ENCODE data around the gene CSE1L.
"Not testable (repeated sequence)": the region's sequence is repeated elsewhere in the genome, so short reads cannot be mapped to it uniquely, and the experiment has no call there.

CSE1L gene, protein sequence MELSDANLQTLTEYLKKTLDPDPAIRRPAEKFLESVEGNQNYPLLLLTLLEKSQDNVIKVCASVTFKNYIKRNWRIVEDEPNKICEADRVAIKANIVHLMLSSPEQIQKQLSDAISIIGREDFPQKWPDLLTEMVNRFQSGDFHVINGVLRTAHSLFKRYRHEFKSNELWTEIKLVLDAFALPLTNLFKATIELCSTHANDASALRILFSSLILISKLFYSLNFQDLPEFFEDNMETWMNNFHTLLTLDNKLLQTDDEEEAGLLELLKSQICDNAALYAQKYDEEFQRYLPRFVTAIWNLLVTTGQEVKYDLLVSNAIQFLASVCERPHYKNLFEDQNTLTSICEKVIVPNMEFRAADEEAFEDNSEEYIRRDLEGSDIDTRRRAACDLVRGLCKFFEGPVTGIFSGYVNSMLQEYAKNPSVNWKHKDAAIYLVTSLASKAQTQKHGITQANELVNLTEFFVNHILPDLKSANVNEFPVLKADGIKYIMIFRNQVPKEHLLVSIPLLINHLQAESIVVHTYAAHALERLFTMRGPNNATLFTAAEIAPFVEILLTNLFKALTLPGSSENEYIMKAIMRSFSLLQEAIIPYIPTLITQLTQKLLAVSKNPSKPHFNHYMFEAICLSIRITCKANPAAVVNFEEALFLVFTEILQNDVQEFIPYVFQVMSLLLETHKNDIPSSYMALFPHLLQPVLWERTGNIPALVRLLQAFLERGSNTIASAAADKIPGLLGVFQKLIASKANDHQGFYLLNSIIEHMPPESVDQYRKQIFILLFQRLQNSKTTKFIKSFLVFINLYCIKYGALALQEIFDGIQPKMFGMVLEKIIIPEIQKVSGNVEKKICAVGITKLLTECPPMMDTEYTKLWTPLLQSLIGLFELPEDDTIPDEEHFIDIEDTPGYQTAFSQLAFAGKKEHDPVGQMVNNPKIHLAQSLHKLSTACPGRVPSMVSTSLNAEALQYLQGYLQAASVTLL

DNA sequence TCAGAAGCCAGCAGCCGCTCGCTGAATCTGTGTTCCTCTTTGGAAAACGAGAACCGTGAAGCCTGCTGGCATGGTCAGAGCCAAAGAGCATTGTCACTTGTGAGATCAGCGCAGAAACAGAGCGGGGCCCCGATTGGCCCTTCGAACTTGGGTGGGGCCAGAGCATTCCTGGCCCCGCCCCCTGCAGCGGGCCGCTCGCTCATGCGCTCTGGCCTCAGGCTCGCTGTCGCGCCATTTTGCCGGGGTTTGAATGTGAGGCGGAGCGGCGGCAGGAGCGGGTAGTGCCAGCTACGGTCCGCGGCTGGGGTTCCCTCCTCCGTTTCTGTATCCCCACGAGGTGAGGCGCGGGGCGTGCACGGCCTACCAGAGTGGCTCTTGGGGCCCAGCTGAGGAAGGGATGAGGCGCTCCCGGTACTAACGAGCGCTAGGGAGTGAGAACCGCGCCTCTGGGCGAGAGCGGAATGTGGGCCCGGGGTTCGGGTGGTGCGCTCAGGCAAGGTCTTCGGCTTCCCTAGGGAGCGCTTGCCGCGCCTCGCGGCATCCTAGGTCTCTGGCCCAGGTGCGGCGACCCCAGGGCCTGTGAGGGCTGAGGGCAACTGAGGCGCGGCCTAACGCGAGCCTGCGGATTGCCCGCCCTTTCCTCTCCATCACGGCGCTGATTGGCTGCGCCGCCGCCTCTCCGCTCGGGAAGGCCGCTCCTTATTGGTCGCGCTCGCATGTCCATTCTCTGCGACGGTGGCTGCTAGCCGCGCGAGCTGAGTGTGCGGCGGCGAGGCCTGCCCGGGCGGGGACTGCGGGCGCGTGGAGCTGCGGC lies at the start of gene CSE1L:
Gene CSE1L, plus strand, starts transcription at position 226 of the 814 bp plus-strand sequence. CDS start 12,152 bp downstream, outside the sequence.
- Histone ChIP-seq H3K27me3 (replicated peaks; ENCODE audit: control insufficient read depth, insufficient read depth, low read length) (no peaks in the 10 kb centered on the region), H3K9ac (ENCODE audit: low read length) (peak within 1 kb of the TSS; percentile 89), H3K4me3 (ENCODE audit: low read length) (peak within 1 kb of the TSS; percentile 99), H3K36me3 (ENCODE audit: control insufficient read depth, insufficient read depth, low read length, severe bottlenecking) (no peaks in the 10 kb centered on the region), H3K9me3 (ENCODE audit: control insufficient read depth, low read length) (no peaks in the 10 kb centered on the region), H3K4me1 (ENCODE audit: control insufficient read depth, insufficient read depth, low read length) (peaks cover 16% of the 10 kb centered on the region)
- DNase-seq (ENCODE audit: low read depth) = peak; percentile 98

DNA sequence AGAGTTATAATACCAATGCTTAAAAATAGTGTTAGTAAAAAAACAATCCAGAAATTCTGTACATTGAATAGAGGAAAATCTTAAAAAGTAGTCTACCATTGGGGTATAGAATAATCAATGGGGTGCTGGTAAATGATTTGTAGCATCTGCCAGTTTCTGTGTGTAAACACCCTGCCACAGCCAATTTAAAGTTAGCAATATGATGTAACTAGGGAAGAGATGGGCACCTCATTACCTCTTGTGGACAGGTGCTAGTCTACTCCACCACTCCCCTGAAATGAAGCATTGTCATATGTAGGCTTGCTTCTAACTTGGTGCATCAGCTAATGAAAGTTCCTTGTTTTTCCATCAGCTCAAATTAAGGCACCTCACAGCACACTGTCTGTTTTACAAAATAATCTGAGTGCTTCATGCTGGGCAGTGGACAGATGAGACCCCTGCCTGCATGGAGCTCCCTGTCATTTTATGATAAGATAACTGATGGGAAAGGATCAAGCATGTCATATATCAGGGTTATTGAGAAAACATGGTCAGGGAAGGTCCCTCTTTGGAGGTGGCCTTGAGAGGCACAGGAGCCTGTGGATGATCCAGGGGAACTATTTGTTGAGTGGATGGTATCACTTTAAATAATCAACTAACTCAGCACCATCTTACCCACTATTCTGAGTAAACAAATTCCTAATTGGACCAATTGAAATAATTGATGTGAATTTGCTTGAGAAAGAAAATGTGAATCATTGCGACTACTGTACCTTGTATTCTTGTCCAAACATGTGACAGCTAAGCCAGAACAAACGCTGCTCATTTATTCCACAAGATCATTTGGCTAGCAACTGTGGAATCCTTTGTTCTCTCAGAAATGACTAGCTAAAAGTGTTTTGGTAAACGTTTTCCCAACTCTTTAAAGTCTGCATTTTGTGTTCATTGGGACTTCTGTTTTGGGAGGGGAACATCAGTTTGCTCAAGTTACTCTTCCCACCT lies 45.9 kb upstream of the CSE1L start:
- Histone ChIP-seq H3K4me3 (ENCODE audit: low read length) (no peak overlapping the region), H3K9me3 (ENCODE audit: control insufficient read depth, low read length) (no peaks in the 10 kb centered on the region), H3K27me3 (replicated peaks; ENCODE audit: control insufficient read depth, insufficient read depth, low read length) (no peaks in the 10 kb centered on the region), H3K4me1 (ENCODE audit: control insufficient read depth, insufficient read depth, low read length) (no peaks in the 10 kb centered on the region), H3K36me3 (ENCODE audit: control insufficient read depth, insufficient read depth, low read length, severe bottlenecking) (peaks cover 74% of the 10 kb centered on the region), H3K9ac (ENCODE audit: low read length) (no peak overlapping the region)
- DNase-seq (ENCODE audit: low read depth) = no peak

DNA sequence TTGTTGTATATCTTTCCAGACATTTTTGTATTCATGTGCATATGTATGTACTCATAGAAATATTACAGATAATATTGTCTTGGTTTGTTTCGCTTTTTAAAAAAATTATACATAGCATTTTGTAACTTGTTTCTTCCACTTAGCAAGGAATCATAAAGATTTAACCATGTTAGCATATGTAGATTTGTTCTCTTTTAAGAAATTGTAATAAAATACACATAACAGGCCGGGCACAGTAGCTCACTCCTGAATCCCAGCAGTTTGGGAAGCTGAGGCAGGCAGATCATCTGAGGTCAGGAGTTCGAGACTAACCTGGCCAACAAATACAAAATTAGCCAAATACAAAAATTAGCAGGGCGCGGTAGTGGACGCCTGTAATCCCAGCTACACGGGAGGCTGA lies 44.4 kb upstream of the CSE1L start:
- Histone ChIP-seq H3K36me3 (ENCODE audit: control insufficient read depth, insufficient read depth, low read length, severe bottlenecking) (peaks cover 70% of the 10 kb centered on the region), H3K27me3 (replicated peaks; ENCODE audit: control insufficient read depth, insufficient read depth, low read length) (no peaks in the 10 kb centered on the region), H3K9me3 (ENCODE audit: control insufficient read depth, low read length) (no peaks in the 10 kb centered on the region), H3K9ac (ENCODE audit: low read length) (no peak overlapping the region), H3K4me3 (ENCODE audit: low read length) (no peak overlapping the region), H3K4me1 (ENCODE audit: control insufficient read depth, insufficient read depth, low read length) (no peaks in the 10 kb centered on the region)
- DNase-seq (ENCODE audit: low read depth) = no peak

DNA sequence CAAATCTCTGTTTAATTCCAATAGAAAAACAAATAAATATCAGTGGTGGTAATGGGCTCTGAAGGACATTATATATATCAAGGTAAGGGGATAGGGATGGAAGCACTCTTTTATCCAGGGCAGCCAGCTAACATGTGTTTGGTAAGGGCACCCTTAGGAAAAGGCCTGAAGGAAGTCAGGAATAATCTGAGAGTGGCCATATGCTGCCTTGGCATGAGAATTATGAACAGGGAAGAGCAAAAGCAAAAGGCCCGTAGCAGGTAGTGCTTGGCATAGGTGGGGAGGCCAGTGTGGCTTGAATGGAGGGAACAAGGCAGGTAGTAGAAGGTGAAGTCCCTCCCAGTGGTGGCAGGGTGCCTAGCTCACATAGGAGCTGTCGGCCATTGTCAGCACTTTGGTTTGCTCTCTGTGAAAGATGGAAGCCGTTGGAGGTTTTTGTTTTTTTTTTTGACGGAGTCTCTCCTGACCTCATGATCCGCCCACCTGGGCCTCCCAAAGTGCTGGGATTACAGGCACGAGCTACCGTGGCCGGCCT lies 39.6 kb upstream of the CSE1L start:
- Histone ChIP-seq H3K36me3 (ENCODE audit: control insufficient read depth, insufficient read depth, low read length, severe bottlenecking) (peaks cover 67% of the 10 kb centered on the region), H3K27me3 (replicated peaks; ENCODE audit: control insufficient read depth, insufficient read depth, low read length) (no peaks in the 10 kb centered on the region), H3K4me1 (ENCODE audit: control insufficient read depth, insufficient read depth, low read length) (no peaks in the 10 kb centered on the region), H3K9ac (ENCODE audit: low read length) (no peak overlapping the region), H3K9me3 (ENCODE audit: control insufficient read depth, low read length) (no peaks in the 10 kb centered on the region), H3K4me3 (ENCODE audit: low read length) (no peak overlapping the region)
- DNase-seq (ENCODE audit: low read depth) = no peak

DNA sequence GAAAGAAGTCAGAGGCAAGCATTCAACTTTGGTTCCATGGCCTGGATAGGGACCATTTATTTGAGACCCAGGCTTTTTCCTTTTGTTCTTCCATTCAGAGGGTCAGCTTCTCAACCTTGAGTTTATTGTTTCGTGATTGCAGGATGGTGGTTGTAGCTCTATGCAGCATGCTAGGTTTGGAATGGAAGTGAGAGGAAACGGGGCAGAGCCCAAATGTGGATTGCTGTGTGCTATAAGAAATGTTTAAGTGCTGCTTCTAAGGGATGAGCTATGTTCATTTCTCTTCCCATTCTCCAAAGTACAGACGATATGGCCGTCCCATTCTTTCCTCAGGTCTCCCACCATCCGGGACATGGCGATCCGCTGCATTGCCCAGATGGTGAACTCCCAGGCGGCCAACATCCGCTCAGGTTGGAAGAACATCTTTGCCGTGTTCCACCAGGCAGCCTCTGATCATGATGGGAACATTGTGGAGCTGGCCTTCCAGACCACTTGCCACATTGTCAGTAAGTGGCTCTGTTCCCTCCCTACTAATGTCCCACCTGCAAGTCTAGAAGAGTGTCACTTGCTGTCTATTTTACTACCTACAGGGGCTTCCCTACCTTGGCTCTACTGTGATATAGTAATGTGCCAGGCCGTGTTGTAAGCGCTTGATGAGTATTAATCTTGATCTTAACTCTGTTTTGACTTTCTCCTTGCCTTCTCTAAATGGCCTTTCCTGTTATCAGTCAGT lies 36.0 kb upstream of the CSE1L start:
- Histone ChIP-seq H3K4me1 (ENCODE audit: control insufficient read depth, insufficient read depth, low read length) (no peaks in the 10 kb centered on the region), H3K9ac (ENCODE audit: low read length) (no peak overlapping the region), H3K4me3 (ENCODE audit: low read length) (no peak overlapping the region), H3K27me3 (replicated peaks; ENCODE audit: control insufficient read depth, insufficient read depth, low read length) (no peaks in the 10 kb centered on the region), H3K9me3 (ENCODE audit: control insufficient read depth, low read length) (no peaks in the 10 kb centered on the region), H3K36me3 (ENCODE audit: control insufficient read depth, insufficient read depth, low read length, severe bottlenecking) (peaks cover 91% of the 10 kb centered on the region)
- no peak for DNase-seq (ENCODE audit: low read depth)

DNA sequence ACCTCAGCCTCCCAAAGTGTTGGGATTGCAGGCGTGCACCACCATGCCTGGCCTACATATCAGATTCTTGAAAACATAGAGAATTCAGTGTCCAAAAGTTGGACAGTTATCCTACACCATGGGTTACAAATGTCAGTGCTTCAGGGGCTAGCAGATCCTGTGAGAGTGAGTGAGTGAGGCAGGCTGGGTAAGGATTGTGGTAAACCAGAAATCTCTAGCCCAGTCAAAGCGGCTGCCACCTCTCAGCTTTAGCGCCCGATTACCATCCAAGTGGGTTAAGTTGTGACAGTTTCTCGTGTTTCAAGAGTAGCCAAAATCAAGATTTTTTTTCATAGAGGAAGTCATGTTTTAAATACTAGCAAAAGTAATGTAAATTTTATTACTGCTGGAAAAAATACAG lies 21.9 kb upstream of the CSE1L start:
- no peak overlapping the region for H3K9ac ChIP-seq (ENCODE audit: low read length)
- DNase-seq (ENCODE audit: low read depth) = no peak
- H3K36me3 ChIP-seq (ENCODE audit: control insufficient read depth, insufficient read depth, low read length, severe bottlenecking) = peaks cover 81% of the 10 kb centered on the region
- H3K4me3 ChIP-seq (ENCODE audit: low read length) = no peak overlapping the region
- no peaks in the 10 kb centered on the region for H3K9me3 ChIP-seq (ENCODE audit: control insufficient read depth, low read length)
- no peaks in the 10 kb centered on the region for H3K27me3 ChIP-seq (replicated peaks; ENCODE audit: control insufficient read depth, insufficient read depth, low read length)
- H3K4me1 ChIP-seq (ENCODE audit: control insufficient read depth, insufficient read depth, low read length) = peaks cover 9% of the 10 kb centered on the region

DNA sequence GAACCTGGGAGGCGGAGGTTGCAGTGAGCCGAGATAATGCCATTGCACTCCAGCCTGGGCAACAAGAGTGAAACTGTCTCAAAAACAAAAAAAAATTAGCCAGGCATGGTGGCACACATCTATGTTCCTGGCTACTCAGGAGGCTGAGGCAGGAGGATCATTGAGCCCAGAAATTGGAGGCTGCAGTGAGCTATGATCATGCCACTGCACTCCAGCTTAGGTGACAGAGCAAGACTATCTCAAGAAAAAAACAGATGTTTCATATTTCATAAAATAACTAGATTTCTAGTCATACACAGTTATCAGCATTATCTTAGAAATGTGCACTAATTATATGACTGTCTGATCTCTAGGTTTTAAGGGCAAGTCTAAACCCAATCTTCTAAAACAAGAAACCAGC lies 17.9 kb upstream of the CSE1L start:
- Histone ChIP-seq H3K4me1 (ENCODE audit: control insufficient read depth, insufficient read depth, low read length) (peaks cover 10% of the 10 kb centered on the region), H3K36me3 (ENCODE audit: control insufficient read depth, insufficient read depth, low read length, severe bottlenecking) (peaks cover 72% of the 10 kb centered on the region)
- H3K9ac ChIP-seq (ENCODE audit: low read length); DNase-seq (ENCODE audit: low read depth); H3K27me3 ChIP-seq (replicated peaks; ENCODE audit: control insufficient read depth, insufficient read depth, low read length); H3K9me3 ChIP-seq (ENCODE audit: control insufficient read depth, low read length); H3K4me3 ChIP-seq (ENCODE audit: low read length): not testable (repeated sequence)

DNA sequence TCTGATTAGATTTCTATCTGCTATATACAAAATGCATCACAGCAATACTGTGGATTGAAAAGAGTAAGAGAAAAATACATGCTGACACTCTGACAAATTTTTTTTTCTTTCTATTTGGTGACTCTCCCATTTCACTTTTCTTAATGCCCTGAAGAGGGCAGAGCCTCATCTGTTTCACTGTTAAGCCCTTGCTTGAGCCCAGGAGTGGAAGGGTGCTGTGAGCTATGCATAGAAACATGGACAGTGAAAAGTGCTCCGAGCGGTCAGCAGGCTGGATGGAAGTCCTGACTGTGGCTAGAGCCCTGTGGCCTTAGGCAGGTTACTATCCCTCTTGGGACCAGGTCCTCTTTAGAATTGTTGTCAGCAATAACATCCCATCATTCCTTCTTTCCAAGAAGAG lies 17.4 kb upstream of the CSE1L start:
- peak; percentile 36 for DNase-seq (ENCODE audit: low read depth)
- H3K9me3 ChIP-seq (ENCODE audit: control insufficient read depth, low read length) = no peaks in the 10 kb centered on the region
- H3K9ac ChIP-seq (ENCODE audit: low read length) = peak overlapping the region; percentile 58
- H3K4me3 ChIP-seq (ENCODE audit: low read length) = no peak overlapping the region
- peaks cover 75% of the 10 kb centered on the region for H3K36me3 ChIP-seq (ENCODE audit: control insufficient read depth, insufficient read depth, low read length, severe bottlenecking)
- peaks cover 10% of the 10 kb centered on the region for H3K4me1 ChIP-seq (ENCODE audit: control insufficient read depth, insufficient read depth, low read length)
- H3K27me3 ChIP-seq (replicated peaks; ENCODE audit: control insufficient read depth, insufficient read depth, low read length) = no peaks in the 10 kb centered on the region

DNA sequence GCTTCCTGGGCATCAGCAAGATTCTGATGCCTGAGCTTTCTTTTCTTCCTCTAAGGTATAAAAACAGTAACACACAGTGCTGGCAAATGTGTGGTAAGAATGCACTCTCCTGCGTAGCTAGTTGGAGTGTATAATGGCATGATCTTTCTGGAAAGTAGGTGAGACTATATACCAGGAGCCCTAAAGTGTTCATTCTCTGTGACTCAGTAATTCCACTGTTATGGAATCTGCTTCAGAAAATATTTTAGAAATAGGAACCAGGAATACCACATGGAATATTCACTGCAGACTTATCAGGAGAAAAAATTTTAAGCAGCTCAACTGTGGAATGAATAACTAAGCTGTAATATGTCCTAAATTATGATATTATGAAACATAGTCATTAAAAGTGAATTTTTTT lies 16.9 kb upstream of the CSE1L start:
- Histone ChIP-seq H3K9ac (ENCODE audit: low read length) (peak overlapping the region; percentile 58), H3K36me3 (ENCODE audit: control insufficient read depth, insufficient read depth, low read length, severe bottlenecking) (peaks cover 75% of the 10 kb centered on the region), H3K9me3 (ENCODE audit: control insufficient read depth, low read length) (no peaks in the 10 kb centered on the region), H3K4me1 (ENCODE audit: control insufficient read depth, insufficient read depth, low read length) (peaks cover 10% of the 10 kb centered on the region), H3K4me3 (ENCODE audit: low read length) (no peak overlapping the region), H3K27me3 (replicated peaks; ENCODE audit: control insufficient read depth, insufficient read depth, low read length) (no peaks in the 10 kb centered on the region)
- peak; percentile 40 for DNase-seq (ENCODE audit: low read depth)

Measured in adipocyte (in vitro differentiated cells).